GM23338 (cell line): ENCODE results near the gene GPX6. TPM values are rescaled to one million over a fixed set of nuclear protein-coding genes. Genes with fewer than 3 reads are reported as not detected.

ENCODE experiments used
- ATAC-seq: fragments of 200-7000 bp; cut with Tn5 transposase; 3 replicates; pipeline ENCODE4 v1.9.1; 2020
- DNase-seq: peaks from one replicate; pipeline ENCODE4 v3.0.0-alpha.2; 2015; ENCODE audit warnings: low spot score
- H2AFZ ChIP-seq: fragments of 200-600 bp; sonication (generic); 2 replicates; pipeline ENCODE4 v1.8.0; 2016; ENCODE audit warnings: antibody characterized with exemption, mild to moderate bottlenecking, moderate library complexity
- H3F3A ChIP-seq: fragments of 200-600 bp; sonication (generic); replicated peaks from 2 replicates; pipeline ENCODE4 v1.8.0; 2017; ENCODE audit warnings: antibody characterized with exemption, mixed run types, low read depth
- H3K27ac ChIP-seq: fragments of 200-600 bp; sonication (generic); 2 replicates; pipeline ENCODE4 v1.6.1; 2016; ENCODE audit warnings: low read depth
- H3K27me3 ChIP-seq: fragments of 200-600 bp; sonication (generic); 2 replicates; pipeline ENCODE4 v1.8.0; 2016; ENCODE audit warnings: mild to moderate bottlenecking, mixed run types, moderate library complexity; ENCODE audit not compliant: insufficient read depth
- H3K36me3 ChIP-seq: fragments of 200-600 bp; sonication (generic); 2 replicates; pipeline ENCODE4 v1.8.0; 2016; ENCODE audit warnings: mild to moderate bottlenecking; ENCODE audit not compliant: insufficient read depth
- H3K4me1 ChIP-seq: fragments of 200-600 bp; sonication (generic); 2 replicates; pipeline ENCODE4 v1.8.0; 2016; ENCODE audit warnings: mild to moderate bottlenecking, moderate library complexity; ENCODE audit not compliant: insufficient read depth
- H3K4me2 ChIP-seq: fragments of 200-600 bp; sonication (generic); 2 replicates; pipeline ENCODE4 v1.7.1; 2017; ENCODE audit warnings: mixed run types
- H3K4me3 ChIP-seq: fragments of 200-600 bp; sonication (generic); 2 replicates; pipeline ENCODE4 v1.6.1; 2016; ENCODE audit warnings: mixed run types
- H3K79me2 ChIP-seq: fragments of 200-600 bp; sonication (generic); replicated peaks from 2 replicates; pipeline ENCODE4 v1.8.0; 2017; ENCODE audit warnings: mild to moderate bottlenecking; ENCODE audit not compliant: insufficient read depth
- H3K9me2 ChIP-seq: fragments of 200-600 bp; sonication (generic); 2 replicates; pipeline ENCODE4 v1.8.0; 2017; ENCODE audit not compliant: insufficient read depth
- H4K20me1 ChIP-seq: fragments of 200-600 bp; sonication (generic); replicated peaks from 2 replicates; pipeline ENCODE4 v1.8.0; 2017; ENCODE audit warnings: mild to moderate bottlenecking; ENCODE audit not compliant: insufficient read depth
- H3K27ac Mint-ChIP-seq: 2 replicates; pipeline ENCODE4 v1.8.0; 2020; ENCODE audit warnings: inconsistent platforms, mild to moderate bottlenecking, moderate library complexity, mixed read lengths
- H3K27me3 Mint-ChIP-seq: 3 replicates; pipeline ENCODE4 v1.8.0; 2022; ENCODE audit warnings: low read depth, mild to moderate bottlenecking, moderate library complexity, mixed read lengths, inconsistent platforms; ENCODE audit not compliant: insufficient read depth, poor library complexity
- H3K36me3 Mint-ChIP-seq: 3 replicates; pipeline ENCODE4 v1.8.0; 2021; ENCODE audit warnings: low read depth, mild to moderate bottlenecking, inconsistent platforms, moderate library complexity, mixed read lengths
- H3K4me1 Mint-ChIP-seq: 3 replicates; pipeline ENCODE4 v1.8.0; 2020; ENCODE audit warnings: mild to moderate bottlenecking, inconsistent platforms, mixed read lengths
- H3K4me3 Mint-ChIP-seq: 3 replicates; pipeline ENCODE4 v1.8.0; 2021; ENCODE audit warnings: moderate library complexity, mild to moderate bottlenecking, inconsistent platforms, mixed read lengths
- H3K9me3 Mint-ChIP-seq: 3 replicates; pipeline ENCODE4 v1.8.0; 2020; ENCODE audit warnings: moderate library complexity, mild to moderate bottlenecking, inconsistent platforms, mixed read lengths
- EZH2 ChIP-seq: fragments of 200-600 bp; sonication (generic); IDR thresholded peaks from one replicate; pipeline ENCODE4 v1.8.0; 2017; ENCODE audit warnings: antibody characterized with exemption, mild to moderate bottlenecking, low read depth; ENCODE audit not compliant: unreplicated experiment
- EZH2phosphoT487 ChIP-seq: fragments of 200-600 bp; sonication (generic); IDR thresholded peaks from one replicate; pipeline ENCODE4 v1.8.1; 2018; ENCODE audit warnings: antibody characterized with exemption; ENCODE audit not compliant: unreplicated experiment
- JUNB ChIP-seq: IDR thresholded peaks from one replicate; pipeline ENCODE4 v1.6.1; 2016; ENCODE audit warnings: antibody characterized with exemption; ENCODE audit not compliant: unreplicated experiment
- NANOG ChIP-seq: IDR thresholded peaks from 2 replicates; pipeline ENCODE4 v1.6.1; 2016; ENCODE audit warnings: antibody characterized with exemption, borderline replicate concordance
- POLR2AphosphoS5 ChIP-seq: IDR thresholded peaks from 2 replicates; pipeline ENCODE4 v1.6.1; 2016; ENCODE audit warnings: antibody characterized with exemption, low read depth
- STAT1 ChIP-seq: IDR thresholded peaks from one replicate; pipeline ENCODE4 v1.6.1; 2016; ENCODE audit warnings: antibody characterized with exemption; ENCODE audit not compliant: unreplicated experiment
- ZNF114 ChIP-seq: fragments of 250-450 bp; sonication (Bioruptor Pico); IDR thresholded peaks from 2 replicates; pipeline ENCODE4 v1.5.0; 2020; ENCODE audit warnings: mild to moderate bottlenecking, moderate library complexity
- ZNF331 ChIP-seq: fragments of 250-450 bp; sonication (Bioruptor Pico); IDR thresholded peaks from 2 replicates; pipeline ENCODE4 v1.5.0; 2020; ENCODE audit warnings: low read depth, mild to moderate bottlenecking, moderate library complexity
- ZNF462 ChIP-seq: fragments of 250-450 bp; sonication (Bioruptor Pico); IDR thresholded peaks from 2 replicates; pipeline ENCODE4 v1.5.0; 2020; ENCODE audit warnings: mild to moderate bottlenecking, moderate library complexity
- polyA plus RNA-seq: library from polyadenylated mRNA; unstranded; fragments of >200 nt; fragmentation: Nextera tagmentation; extraction: Ambion mirVana; gene quantifications from 2 replicates; pipeline ENCODE4 v1.2.1, GENCODE V29; 2016
- total RNA-seq: library from RNA; depleted of rRNA; stranded (reverse); fragments of >200 nt; shearing (Covaris generic); gene quantifications from 2 replicates; pipeline ENCODE4 v1.2.3, GENCODE V29; 2014
- TF ChIP-seq, protein P1 (sequence below): IDR thresholded peaks from 2 replicates; pipeline ENCODE4 v1.6.1; 2016; ENCODE audit warnings: antibody characterized with exemption
- TF ChIP-seq, protein P2 (sequence below): IDR thresholded peaks from one replicate; pipeline ENCODE4 v1.6.1; 2018; ENCODE audit warnings: antibody characterized with exemption; ENCODE audit not compliant: unreplicated experiment

GPX6 gene
- total and polyA plus RNA-seq, 2 experiments from 2014 or later, result not detected

GRCh38 chr6:28525496-28526039 is 10.0 kb upstream of the GPX6 start, which contains the start of gene GPX5:
Gene GPX5 (plus strand): TSS chr6:28525881. CDS start chr6:28526014, 133 bp downstream.
- H3K4me1 ChIP-seq, result 0 out of 2 replicates have a peak, but pooled peaks cover under 1% of the 10 kb centered on the region
- peaks cover 13% of the 10 kb centered on the region for H3K4me1 Mint-ChIP-seq
- H3K79me2 ChIP-seq, result no peaks in the 10 kb centered on the region
- no peak within 1 kb of the TSS for H3K27ac Mint-ChIP-seq
- H3K27ac ChIP-seq, result no peak within 1 kb of the TSS
- ATAC-seq (peak; percentile 51), DNase-seq (peak; percentile 17)
- H3K27me3 ChIP-seq, result no peaks in the 10 kb centered on the region
- TF ChIP-seq NANOG (no peak), EZH2 (no peak), POLR2AphosphoS5 (no peak)
- H3F3A ChIP-seq, result no peaks in the 10 kb centered on the region
- H3K4me3 ChIP-seq, result no peak within 1 kb of the TSS
- H3K36me3 Mint-ChIP-seq, result no peaks in the 10 kb centered on the region
- no peaks in the 10 kb centered on the region for H4K20me1 ChIP-seq
- H2AFZ ChIP-seq, result peak within 1 kb of the TSS; percentile 75; the same call in 1 of the 2 replicates
- H3K27me3 Mint-ChIP-seq, result peaks cover 2% of the 10 kb centered on the region
- H3K36me3 ChIP-seq, result no peaks in the 10 kb centered on the region
- no peak within 1 kb of the TSS for H3K4me2 ChIP-seq
- H3K4me3 Mint-ChIP-seq, result no peak within 1 kb of the TSS; the same call in 2 of the 3 replicates
- peaks cover 8% of the 10 kb centered on the region; the same call in 1 of the 2 replicates for H3K9me2 ChIP-seq
- H3K9me3 Mint-ChIP-seq, result no peaks in the 10 kb centered on the region

DNA sequence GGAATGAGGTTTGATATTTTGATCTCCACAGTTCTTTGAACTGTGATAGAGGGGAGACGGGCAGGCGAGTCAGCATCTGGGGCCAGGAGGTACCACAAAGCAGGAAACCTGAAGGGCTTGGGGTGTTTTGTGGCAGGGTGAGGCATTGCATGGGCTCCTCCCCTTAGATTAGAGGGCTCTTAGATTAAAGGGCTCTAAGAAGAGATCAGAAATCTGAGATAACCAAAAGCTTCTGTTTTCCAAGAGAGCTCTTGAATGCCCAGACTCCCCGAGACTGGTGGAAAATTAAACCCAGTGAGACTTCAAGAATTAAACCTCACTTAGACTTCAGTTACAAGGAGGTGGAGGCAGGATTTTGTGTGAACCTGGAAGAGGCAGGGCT is 7.6 kb upstream of the GPX6 start:
- Mint-ChIP-seq H3K4me3 (no peak overlapping the region), H3K9me3 (no peaks in the 10 kb centered on the region), H3K27ac (no peak overlapping the region), H3K36me3 (no peaks in the 10 kb centered on the region), H3K4me1 (peaks cover 12% of the 10 kb centered on the region), H3K27me3 (peaks cover 2% of the 10 kb centered on the region)
- Histone ChIP-seq H3K4me1 (no peaks in the 10 kb centered on the region), H3K4me2 (no peak overlapping the region), H3F3A (no peaks in the 10 kb centered on the region), H2AFZ (peak overlapping the region; percentile 89), H3K36me3 (no peaks in the 10 kb centered on the region), H4K20me1 (no peaks in the 10 kb centered on the region), H3K9me2 (peaks cover 8% of the 10 kb centered on the region; the same call in 1 of the 2 replicates), H3K27ac (no peak overlapping the region), H3K27me3 (no peaks in the 10 kb centered on the region), H3K4me3 (no peak overlapping the region), H3K79me2 (no peaks in the 10 kb centered on the region)
- ATAC-seq (peak; percentile 97), DNase-seq (peak; percentile 73)
- TF ChIP-seq STAT1, result no peak
- TF ChIP-seq, protein P1, sequence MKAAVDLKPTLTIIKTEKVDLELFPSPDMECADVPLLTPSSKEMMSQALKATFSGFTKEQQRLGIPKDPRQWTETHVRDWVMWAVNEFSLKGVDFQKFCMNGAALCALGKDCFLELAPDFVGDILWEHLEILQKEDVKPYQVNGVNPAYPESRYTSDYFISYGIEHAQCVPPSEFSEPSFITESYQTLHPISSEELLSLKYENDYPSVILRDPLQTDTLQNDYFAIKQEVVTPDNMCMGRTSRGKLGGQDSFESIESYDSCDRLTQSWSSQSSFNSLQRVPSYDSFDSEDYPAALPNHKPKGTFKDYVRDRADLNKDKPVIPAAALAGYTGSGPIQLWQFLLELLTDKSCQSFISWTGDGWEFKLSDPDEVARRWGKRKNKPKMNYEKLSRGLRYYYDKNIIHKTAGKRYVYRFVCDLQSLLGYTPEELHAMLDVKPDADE, result no peak
- TF ChIP-seq EZH2phosphoT487, result no peak
- TF ChIP-seq, protein P2, sequence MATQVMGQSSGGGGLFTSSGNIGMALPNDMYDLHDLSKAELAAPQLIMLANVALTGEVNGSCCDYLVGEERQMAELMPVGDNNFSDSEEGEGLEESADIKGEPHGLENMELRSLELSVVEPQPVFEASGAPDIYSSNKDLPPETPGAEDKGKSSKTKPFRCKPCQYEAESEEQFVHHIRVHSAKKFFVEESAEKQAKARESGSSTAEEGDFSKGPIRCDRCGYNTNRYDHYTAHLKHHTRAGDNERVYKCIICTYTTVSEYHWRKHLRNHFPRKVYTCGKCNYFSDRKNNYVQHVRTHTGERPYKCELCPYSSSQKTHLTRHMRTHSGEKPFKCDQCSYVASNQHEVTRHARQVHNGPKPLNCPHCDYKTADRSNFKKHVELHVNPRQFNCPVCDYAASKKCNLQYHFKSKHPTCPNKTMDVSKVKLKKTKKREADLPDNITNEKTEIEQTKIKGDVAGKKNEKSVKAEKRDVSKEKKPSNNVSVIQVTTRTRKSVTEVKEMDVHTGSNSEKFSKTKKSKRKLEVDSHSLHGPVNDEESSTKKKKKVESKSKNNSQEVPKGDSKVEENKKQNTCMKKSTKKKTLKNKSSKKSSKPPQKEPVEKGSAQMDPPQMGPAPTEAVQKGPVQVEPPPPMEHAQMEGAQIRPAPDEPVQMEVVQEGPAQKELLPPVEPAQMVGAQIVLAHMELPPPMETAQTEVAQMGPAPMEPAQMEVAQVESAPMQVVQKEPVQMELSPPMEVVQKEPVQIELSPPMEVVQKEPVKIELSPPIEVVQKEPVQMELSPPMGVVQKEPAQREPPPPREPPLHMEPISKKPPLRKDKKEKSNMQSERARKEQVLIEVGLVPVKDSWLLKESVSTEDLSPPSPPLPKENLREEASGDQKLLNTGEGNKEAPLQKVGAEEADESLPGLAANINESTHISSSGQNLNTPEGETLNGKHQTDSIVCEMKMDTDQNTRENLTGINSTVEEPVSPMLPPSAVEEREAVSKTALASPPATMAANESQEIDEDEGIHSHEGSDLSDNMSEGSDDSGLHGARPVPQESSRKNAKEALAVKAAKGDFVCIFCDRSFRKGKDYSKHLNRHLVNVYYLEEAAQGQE, result no peak
- TF ChIP-seq EZH2, result no peak
- TF ChIP-seq NANOG, result no peak
- no peak for TF ChIP-seq ZNF462 (CRISPR knock-in tag)
- TF ChIP-seq ZNF331, result no peak
- no peak for TF ChIP-seq ZNF114 (CRISPR knock-in tag)
- no peak for TF ChIP-seq POLR2AphosphoS5
- no peak for TF ChIP-seq JUNB
